Loucy (cell line): ENCODE data around the gene EGFL7.

Experiments
- CTCF ChIP-seq: fragments of 200-600 bp; sonication (generic); conservative IDR thresholded peaks from 2 replicates; pipeline ENCODE4 v1.5.1; 2014; ENCODE audit warnings: mild to moderate bottlenecking, antibody characterized with exemption, low read length
- EZH2phosphoT487 ChIP-seq: fragments of 200-600 bp; IDR thresholded peaks from 2 replicates; pipeline ENCODE4 v1.6.1; 2018; ENCODE audit warnings: antibody characterized with exemption, mild to moderate bottlenecking, moderate library complexity, borderline replicate concordance

- no peak for TF ChIP-seq CTCF
- TF ChIP-seq EZH2phosphoT487, result no peak
These were observed 46.4 kb upstream of the EGFL7 start for GRCh38 chr9:136616307-136616635.
